Endothelial cell (in vitro differentiated cells): Measurements from ENCODE around the gene SLC15A1. TPM values are rescaled to one million over a fixed set of nuclear protein-coding genes. Genes with fewer than 3 reads are reported as not detected.

Experiments
- DNase-seq: peaks from one replicate; pipeline ENCODE4 v3.0.0; 2021; ENCODE audit warnings: low spot score
- H3K27ac Mint-ChIP-seq: one replicate; pipeline ENCODE4 v1.8.0; 2021; ENCODE audit warnings: mixed read lengths, inconsistent platforms; ENCODE audit not compliant: unreplicated experiment
- H3K27me3 Mint-ChIP-seq: one replicate; pipeline ENCODE4 v1.8.0; 2021; ENCODE audit warnings: mild to moderate bottlenecking, moderate library complexity, mixed read lengths, inconsistent platforms; ENCODE audit not compliant: unreplicated experiment
- H3K36me3 Mint-ChIP-seq: one replicate; pipeline ENCODE4 v1.8.0; 2021; ENCODE audit warnings: mild to moderate bottlenecking, low read depth, mixed read lengths, inconsistent platforms; ENCODE audit not compliant: unreplicated experiment
- H3K4me1 Mint-ChIP-seq: one replicate; pipeline ENCODE4 v1.8.0; 2021; ENCODE audit warnings: mild to moderate bottlenecking, mixed read lengths, inconsistent platforms; ENCODE audit not compliant: unreplicated experiment
- H3K4me3 Mint-ChIP-seq: one replicate; pipeline ENCODE4 v1.8.0; 2021; ENCODE audit warnings: mild to moderate bottlenecking, mixed read lengths, inconsistent platforms; ENCODE audit not compliant: unreplicated experiment
- H3K9me3 Mint-ChIP-seq: one replicate; pipeline ENCODE4 v1.8.0; 2021; ENCODE audit warnings: mixed read lengths, inconsistent platforms; ENCODE audit not compliant: unreplicated experiment
- total RNA-seq: library from RNA; stranded (reverse); fragmentation: NEBNext Ultra II Directional; extraction: Animal tissue kit (Norgen Biotek cat#: 25700); gene quantifications from one replicate; pipeline ENCODE4 v1.2.1, GENCODE V29; 2021; ENCODE audit not compliant: unreplicated experiment
- TF ChIP-seq, protein P1 (sequence below): fragments of 200-600 bp; sonication (generic); IDR thresholded peaks from one replicate; pipeline ENCODE4 v1.5.0; 2021; ENCODE audit warnings: antibody characterized with exemption; ENCODE audit not compliant: unreplicated experiment

The SLC15A1 gene
- total RNA-seq, 1 donor from 2014 or later, result 0.10 TPM

DNA sequence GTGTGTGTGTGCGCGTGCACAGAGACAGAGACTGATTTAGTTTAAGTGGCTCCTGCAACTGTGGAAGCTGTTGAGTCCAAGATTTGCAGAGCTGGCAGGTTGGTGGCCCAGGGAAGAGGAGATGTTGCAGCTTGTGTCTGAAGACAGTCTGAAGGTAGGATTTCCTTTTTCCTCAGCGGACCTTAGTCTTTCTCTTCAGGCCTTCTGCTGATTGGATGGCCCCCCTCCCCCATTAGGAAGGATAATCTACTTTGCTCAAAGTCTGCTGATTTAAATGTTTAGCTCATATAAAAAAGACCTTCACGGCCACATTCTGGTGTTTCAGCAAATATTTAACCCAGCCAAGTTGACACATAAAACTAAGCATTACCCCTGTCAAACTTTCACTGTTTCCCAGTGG, 84.3 kb downstream of the SLC15A1 start:
- no peaks in the 10 kb centered on the region for H3K9me3 Mint-ChIP-seq
- TF ChIP-seq, protein P1, sequence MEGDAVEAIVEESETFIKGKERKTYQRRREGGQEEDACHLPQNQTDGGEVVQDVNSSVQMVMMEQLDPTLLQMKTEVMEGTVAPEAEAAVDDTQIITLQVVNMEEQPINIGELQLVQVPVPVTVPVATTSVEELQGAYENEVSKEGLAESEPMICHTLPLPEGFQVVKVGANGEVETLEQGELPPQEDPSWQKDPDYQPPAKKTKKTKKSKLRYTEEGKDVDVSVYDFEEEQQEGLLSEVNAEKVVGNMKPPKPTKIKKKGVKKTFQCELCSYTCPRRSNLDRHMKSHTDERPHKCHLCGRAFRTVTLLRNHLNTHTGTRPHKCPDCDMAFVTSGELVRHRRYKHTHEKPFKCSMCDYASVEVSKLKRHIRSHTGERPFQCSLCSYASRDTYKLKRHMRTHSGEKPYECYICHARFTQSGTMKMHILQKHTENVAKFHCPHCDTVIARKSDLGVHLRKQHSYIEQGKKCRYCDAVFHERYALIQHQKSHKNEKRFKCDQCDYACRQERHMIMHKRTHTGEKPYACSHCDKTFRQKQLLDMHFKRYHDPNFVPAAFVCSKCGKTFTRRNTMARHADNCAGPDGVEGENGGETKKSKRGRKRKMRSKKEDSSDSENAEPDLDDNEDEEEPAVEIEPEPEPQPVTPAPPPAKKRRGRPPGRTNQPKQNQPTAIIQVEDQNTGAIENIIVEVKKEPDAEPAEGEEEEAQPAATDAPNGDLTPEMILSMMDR, result no peak
- H3K4me1 Mint-ChIP-seq, result peaks cover 6% of the 10 kb centered on the region
- H3K4me3 Mint-ChIP-seq, result no peak overlapping the region
- DNase-seq, result no peak
- H3K27ac Mint-ChIP-seq, result no peak overlapping the region
- H3K36me3 Mint-ChIP-seq, result no peaks in the 10 kb centered on the region
- no peaks in the 10 kb centered on the region for H3K27me3 Mint-ChIP-seq

DNA sequence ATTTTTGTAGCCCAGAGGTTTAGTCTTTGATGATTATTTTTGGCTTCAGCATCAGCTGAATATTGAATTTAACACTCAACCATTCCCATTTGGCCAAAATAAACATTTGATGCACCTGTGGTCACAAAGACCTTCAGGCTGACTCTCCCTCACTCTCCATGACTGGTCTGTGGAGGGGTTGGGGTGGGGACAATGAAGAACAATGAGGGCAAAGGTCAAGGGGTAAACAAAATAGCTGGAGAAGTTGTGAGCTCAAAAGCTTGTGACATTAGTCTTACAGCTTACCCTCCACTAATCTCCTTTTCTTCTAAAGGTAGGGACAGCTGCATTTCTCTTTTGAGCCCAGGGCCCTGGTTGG, 86.9 kb downstream of the SLC15A1 start:
- Mint-ChIP-seq H3K27ac (no peak overlapping the region), H3K4me1 (peaks cover 6% of the 10 kb centered on the region), H3K4me3 (no peak overlapping the region), H3K9me3 (no peaks in the 10 kb centered on the region), H3K27me3 (peaks cover 6% of the 10 kb centered on the region), H3K36me3 (no peaks in the 10 kb centered on the region)
- no peak for DNase-seq
- TF ChIP-seq, protein P1, result no peak

DNA sequence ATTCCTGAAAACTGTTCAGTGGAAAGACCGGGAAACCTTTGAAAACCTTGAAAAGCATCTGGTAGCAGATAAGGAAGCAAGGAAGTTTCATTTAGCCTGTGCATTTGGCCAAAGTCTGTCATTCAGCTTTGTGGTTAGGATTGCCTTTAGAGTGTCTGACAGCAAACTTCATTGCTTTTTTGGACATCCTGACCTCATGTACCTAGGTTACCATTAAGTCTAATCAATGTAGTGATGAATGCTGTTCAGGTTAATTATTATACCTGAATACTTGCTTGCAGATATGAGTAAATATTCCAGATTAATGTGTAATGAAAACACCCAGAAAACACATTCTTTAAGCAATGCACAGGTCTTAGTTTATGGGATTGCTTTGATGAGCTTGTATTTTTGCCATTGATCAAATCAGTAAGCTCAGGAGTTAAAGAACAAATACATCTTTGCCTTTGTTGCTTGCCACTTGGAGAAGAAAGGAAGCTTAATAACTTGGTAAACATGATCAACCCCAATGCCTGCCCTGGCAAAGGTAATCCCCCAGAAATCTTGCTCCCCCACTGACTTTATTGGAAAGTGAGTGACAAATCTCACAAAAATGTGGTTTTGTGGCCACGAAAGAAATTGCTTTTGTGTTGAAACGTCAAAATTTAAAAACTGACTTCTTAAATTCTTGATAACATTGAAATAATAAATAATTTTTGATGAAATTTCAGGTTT, 87.4 kb downstream of the SLC15A1 start:
- Mint-ChIP-seq H3K27ac (no peak overlapping the region), H3K9me3 (no peaks in the 10 kb centered on the region), H3K4me1 (peaks cover 6% of the 10 kb centered on the region), H3K27me3 (peaks cover 8% of the 10 kb centered on the region), H3K36me3 (no peaks in the 10 kb centered on the region), H3K4me3 (no peak overlapping the region)
- no peak for DNase-seq
- TF ChIP-seq, protein P1, result no peak

DNA sequence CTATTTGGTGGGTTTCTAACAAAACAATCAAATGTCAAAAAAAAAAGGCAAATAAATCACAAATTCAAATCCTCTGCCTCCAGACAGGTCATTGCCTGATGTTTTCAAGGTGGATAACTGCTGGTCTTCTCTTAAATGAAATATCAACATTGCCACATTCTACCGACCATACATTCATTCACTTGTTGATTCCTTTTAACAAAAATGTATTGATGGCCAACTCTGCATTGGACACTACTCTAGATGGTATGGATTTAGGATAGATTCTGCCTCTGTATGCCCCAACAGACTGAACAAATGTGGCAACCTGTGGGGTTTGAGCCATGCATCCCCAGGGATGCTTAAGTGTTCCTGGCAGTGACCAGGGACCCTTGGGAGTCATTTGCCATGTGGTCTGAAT, 88.0 kb downstream of the SLC15A1 start:
- H3K4me3 Mint-ChIP-seq, result no peak overlapping the region
- no peak for DNase-seq
- H3K4me1 Mint-ChIP-seq, result peaks cover 6% of the 10 kb centered on the region
- H3K27ac Mint-ChIP-seq, result no peak overlapping the region
- peaks cover 8% of the 10 kb centered on the region for H3K27me3 Mint-ChIP-seq
- no peaks in the 10 kb centered on the region for H3K36me3 Mint-ChIP-seq
- TF ChIP-seq, protein P1, result no peak
- H3K9me3 Mint-ChIP-seq, result no peaks in the 10 kb centered on the region

DNA sequence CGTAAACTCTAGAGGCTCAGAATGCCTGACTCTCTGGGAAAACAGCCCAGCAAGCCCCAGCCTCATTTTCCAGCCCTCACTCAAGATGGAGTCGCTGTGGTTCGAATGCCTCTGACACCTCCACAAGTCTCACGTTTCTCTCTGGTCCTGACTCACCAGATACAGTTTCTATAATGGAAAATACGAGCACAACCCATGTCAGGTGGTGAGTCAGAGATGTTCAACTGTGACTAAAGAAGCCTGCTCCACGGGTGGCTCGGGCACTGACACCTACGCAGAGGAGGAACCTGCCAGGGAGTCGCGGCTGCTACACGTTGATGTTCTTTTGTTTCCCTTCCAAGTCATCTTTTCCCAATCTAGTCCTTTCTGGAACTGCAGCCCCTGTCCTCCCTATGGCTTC, 88.4 kb downstream of the SLC15A1 start:
- DNase-seq, result no peak
- no peak overlapping the region for H3K27ac Mint-ChIP-seq
- H3K36me3 Mint-ChIP-seq, result no peaks in the 10 kb centered on the region

More for the DNA sequence above, 88.4 kb downstream of the SLC15A1 start:
- Mint-ChIP-seq H3K4me1 (peaks cover 6% of the 10 kb centered on the region), H3K9me3 (no peaks in the 10 kb centered on the region), H3K27me3 (peaks cover 8% of the 10 kb centered on the region), H3K4me3 (no peak overlapping the region)
- TF ChIP-seq, protein P1, result no peak
